CD4-positive, alpha-beta memory T cell (primary cell): ENCODE results near the gene LSM12. TPM values are rescaled to one million over a fixed set of nuclear protein-coding genes. Genes with fewer than 3 reads are reported as not detected.

ENCODE experiments used
- CTCF ChIA-PET: fragments of 350-600 bp; sonication (Branson Sonifier 250); formaldehyde crosslinking; loops from one replicate; lab custom pipeline; 2021; ENCODE audit warnings: inconsistent platforms; ENCODE audit not compliant: partially characterized antibody; lab: Charles Lee
- POLR2A ChIA-PET: fragments of 350-600 bp; sonication (Branson Sonifier 250); formaldehyde crosslinking; loops from one replicate; lab custom pipeline; 2021; ENCODE audit not compliant: partially characterized antibody; lab: Charles Lee
- DNase-seq, 5 donors: peaks; one replicate each; pipeline versions ENCODE4 v3.0.0 to v3.0.0-alpha.2; 2020 to 2022; ENCODE audit warnings: mixed read lengths in 1 of 5
- H3K27ac ChIP-seq: one replicate; pipeline ENCODE4 v1.7.0; 2013; ENCODE audit warnings: low read depth, low read length
- H3K27me3 ChIP-seq: 2 replicates; pipeline ENCODE4 v1.7.0; 2013; ENCODE audit warnings: mild to moderate bottlenecking, low read length, moderate library complexity; ENCODE audit not compliant: insufficient read depth
- H3K36me3 ChIP-seq: 2 replicates; pipeline ENCODE4 v1.7.0; 2013; ENCODE audit warnings: mild to moderate bottlenecking, low read length, moderate library complexity; ENCODE audit not compliant: insufficient read depth
- H3K4me1 ChIP-seq: 2 replicates; pipeline ENCODE4 v1.7.0; 2013; ENCODE audit warnings: mild to moderate bottlenecking, low read length, moderate library complexity; ENCODE audit not compliant: insufficient read depth
- H3K4me3 ChIP-seq, 2 donors: one replicate each; pipeline ENCODE4 v1.7.0; 2013; ENCODE audit warnings: low read length in 2 of 2, mild to moderate bottlenecking in 1 of 2
- H3K9me3 ChIP-seq, 2 donors: one replicate each; pipeline ENCODE4 v1.7.0; 2013; ENCODE audit warnings: low read length in 2 of 2, control low read depth in 1 of 2; ENCODE audit not compliant: control insufficient read depth in 1 of 2
- H3K27ac Mint-ChIP-seq, 7 donors: one replicate each; pipeline ENCODE4 v1.8.0; 2020 to 2021; ENCODE audit warnings: mixed read lengths in 7 of 7, mild to moderate bottlenecking in 6 of 7, inconsistent platforms in 3 of 7, moderate library complexity in 3 of 7
- H3K27me3 Mint-ChIP-seq, 2 donors: one replicate each; pipeline ENCODE4 v1.8.0; 2020 to 2021; ENCODE audit warnings: mixed read lengths in 2 of 2
- H3K36me3 Mint-ChIP-seq, 2 donors: one replicate each; pipeline ENCODE4 v1.8.0; 2020 to 2021; ENCODE audit warnings: mixed read lengths in 2 of 2, inconsistent platforms in 1 of 2, mild to moderate bottlenecking in 1 of 2
- H3K4me1 Mint-ChIP-seq, 4 donors: one replicate each; pipeline ENCODE4 v1.8.0; 2020 to 2021; ENCODE audit warnings: mixed read lengths in 4 of 4, mild to moderate bottlenecking in 1 of 4
- H3K4me3 Mint-ChIP-seq, 8 donors: one replicate each; pipeline ENCODE4 v1.8.0; 2020 to 2021; ENCODE audit warnings: mixed read lengths in 8 of 8, mild to moderate bottlenecking in 7 of 8, moderate library complexity in 6 of 8, inconsistent platforms in 3 of 8
- H3K9me3 Mint-ChIP-seq, 8 donors: one replicate each; pipeline ENCODE4 v1.8.0; 2020 to 2021; ENCODE audit warnings: mixed read lengths in 8 of 8, mild to moderate bottlenecking in 5 of 8, inconsistent platforms in 3 of 8, moderate library complexity in 1 of 8
- intact Hi-C: fragments of 100-400 bp; cut with micrococcal nuclease; formaldehyde crosslinking; loops from one replicate; pipeline ENCODE4 v1.15.1; 2023
- polyA plus RNA-seq, 2 donors: library from polyadenylated mRNA; unstranded; fragments of 300-500 nt; fragmentation: Illumina TruSeq; gene quantifications; one replicate each; pipeline ENCODE4 v1.2.3, GENCODE V29; 2021
- total RNA-seq, 2 experiments: library from RNA; stranded (reverse); gene quantifications; one replicate each; pipeline ENCODE4 v1.2.3, GENCODE V29; 2021

LSM12 gene
- total and polyA plus RNA-seq, 4 experiments from 2014 or later, result 35.3 to 74.0 (median 46.5) TPM

DNA sequence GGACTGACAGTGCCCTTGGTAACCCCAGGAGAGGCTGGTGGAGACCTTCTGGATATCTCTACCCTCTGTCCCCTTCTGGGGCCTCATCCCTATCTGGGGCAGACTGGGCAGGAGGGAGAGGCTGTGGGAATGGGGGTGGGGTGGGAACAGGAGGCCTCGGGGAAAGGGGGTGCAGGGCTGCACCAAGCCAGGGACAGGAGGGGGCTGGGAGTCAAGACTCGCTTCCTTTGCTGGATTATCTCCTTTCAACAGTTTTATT is 28.8 kb upstream of the LSM12 start:
- CTCF ChIA-PET, result interaction anchor here (0.6 kb wide), 1 partner anchor 32 kb away, joined by 3 read pairs; no protein-coding TSS in a partner anchor
- Mint-ChIP-seq H3K27me3 (no peaks in the 10 kb centered on the region), H3K27ac (no peak overlapping the region), H3K4me1 (peaks cover 0 to 16% (median 3%) of the 10 kb centered on the region in 4 donors), H3K9me3 (peaks cover 0 to 2% (median 0%) of the 10 kb centered on the region in 8 donors), H3K4me3 (no peak overlapping the region), H3K36me3 (peaks cover 5 to 18% of the 10 kb centered on the region in 2 donors)
- DNase-seq, result peak in 1 of 5 donors; percentile 13
- Histone ChIP-seq H3K27ac (no peak overlapping the region), H3K9me3 (no peaks in the 10 kb centered on the region), H3K36me3 (no peaks in the 10 kb centered on the region), H3K4me3 (no peak overlapping the region), H3K27me3 (no peaks in the 10 kb centered on the region), H3K4me1 (peaks cover 7% of the 10 kb centered on the region)
- POLR2A ChIA-PET, result no interaction called here
- intact Hi-C loops, result no loop called here

GRCh38 chr17:44094701-44095387 is 28.4 kb upstream of the LSM12 start:
- Mint-ChIP-seq H3K27me3 (no peaks in the 10 kb centered on the region), H3K27ac (no peak overlapping the region), H3K4me1 (peaks cover 0 to 13% (median 3%) of the 10 kb centered on the region in 4 donors), H3K9me3 (peaks cover 0 to 2% (median 0%) of the 10 kb centered on the region in 8 donors), H3K36me3 (peaks cover 5 to 18% of the 10 kb centered on the region in 2 donors), H3K4me3 (no peak overlapping the region)
- H3K27ac ChIP-seq, result no peak overlapping the region
- H3K4me1 ChIP-seq, result peaks cover 7% of the 10 kb centered on the region
- H3K27me3 ChIP-seq, result no peaks in the 10 kb centered on the region
- no peak overlapping the region for H3K4me3 ChIP-seq
- H3K36me3 ChIP-seq, result no peaks in the 10 kb centered on the region
- CTCF ChIA-PET, result interaction anchor here (0.6 kb wide), 1 partner anchor 33 kb away, joined by 3 read pairs; no protein-coding TSS in a partner anchor
- no peak for DNase-seq
- H3K9me3 ChIP-seq, result no peaks in the 10 kb centered on the region
- intact Hi-C loops, result no loop called here
- POLR2A ChIA-PET, result no interaction called here

DNA sequence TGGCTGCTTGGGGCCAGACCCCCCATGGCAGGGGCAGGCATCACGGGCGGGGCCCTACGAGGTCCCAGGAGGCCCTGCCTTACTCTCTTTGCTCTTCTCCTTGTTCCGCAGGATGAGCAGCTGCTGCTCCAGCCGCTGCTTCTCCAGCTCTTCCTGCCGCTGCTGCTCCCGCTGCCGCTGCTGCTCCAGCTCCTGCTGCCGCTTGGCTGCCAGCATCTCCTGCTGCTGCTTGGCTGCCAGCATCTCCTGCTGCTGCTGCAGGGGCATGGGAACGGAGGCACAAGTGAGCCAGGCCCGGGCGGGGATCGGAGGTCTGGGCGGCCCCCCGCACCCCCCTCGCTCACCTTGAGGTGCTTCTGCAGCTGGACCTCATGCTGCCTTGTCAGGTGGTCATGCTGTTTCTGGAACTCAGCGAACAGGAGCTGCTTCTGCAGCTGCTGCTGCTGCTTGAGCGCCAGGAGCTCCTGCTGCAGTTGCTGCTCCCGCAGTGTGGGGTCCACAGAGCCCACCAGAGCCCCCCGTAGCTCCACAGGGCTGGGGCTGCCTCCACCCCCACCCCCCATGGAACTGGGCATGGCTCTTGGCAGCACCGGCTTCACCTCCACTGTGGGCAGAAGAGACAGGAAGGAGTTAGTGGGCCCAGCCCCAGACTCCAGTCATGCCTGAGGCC is 26.9 kb upstream of the LSM12 start:
- H3K9me3 ChIP-seq, result no peaks in the 10 kb centered on the region
- no peaks in the 10 kb centered on the region for H3K27me3 ChIP-seq
- Mint-ChIP-seq H3K27ac (peak overlapping the region in 1 of 7 donors; percentile 73), H3K4me3 (no peak overlapping the region), H3K9me3 (peaks cover 0 to 2% (median 0%) of the 10 kb centered on the region in 8 donors), H3K4me1 (peaks cover 0 to 9% (median 5%) of the 10 kb centered on the region in 4 donors), H3K36me3 (peaks cover 8 to 25% of the 10 kb centered on the region in 2 donors), H3K27me3 (no peaks in the 10 kb centered on the region)
- peak in 1 of 5 donors; percentile 16 for DNase-seq
- H3K27ac ChIP-seq, result no peak overlapping the region
- intact Hi-C loops, result no loop called here
- ChIA-PET CTCF (no interaction called here), POLR2A (interaction anchor here (0.5 kb wide), 1 partner anchor 498 kb away, joined by 7 read pairs; no protein-coding TSS in a partner anchor)
- no peak overlapping the region for H3K4me3 ChIP-seq
- H3K36me3 ChIP-seq, result no peaks in the 10 kb centered on the region
- H3K4me1 ChIP-seq, result peaks cover 7% of the 10 kb centered on the region

DNA sequence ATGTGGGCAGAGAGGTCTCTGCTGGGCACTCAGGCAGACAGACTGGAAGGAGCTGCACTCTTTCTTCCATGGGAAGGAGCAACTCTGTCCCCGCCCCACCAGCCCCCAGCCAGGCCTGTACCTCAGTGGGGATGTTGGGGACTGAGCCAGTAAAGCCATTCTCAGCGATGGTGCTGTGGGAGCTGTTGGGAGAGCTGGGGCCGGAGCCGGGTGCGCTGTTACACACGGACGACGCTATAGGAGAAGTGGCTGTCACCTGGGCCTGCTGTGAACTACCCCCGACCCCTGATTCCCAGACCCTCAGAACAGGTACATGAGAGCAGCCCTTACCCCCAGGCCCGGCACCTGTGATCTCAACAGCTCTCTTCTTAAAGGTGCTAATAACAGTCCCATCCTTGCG is 25.6 kb upstream of the LSM12 start:
- intact Hi-C loops, result no loop called here
- ChIA-PET CTCF (no interaction called here), POLR2A (no interaction called here)
- no peak overlapping the region for H3K27ac Mint-ChIP-seq
- Histone ChIP-seq H3K36me3 (no peaks in the 10 kb centered on the region), H3K27ac (no peak overlapping the region), H3K27me3 (no peaks in the 10 kb centered on the region), H3K4me1 (peaks cover 7% of the 10 kb centered on the region), H3K4me3 (no peak overlapping the region), H3K9me3 (no peaks in the 10 kb centered on the region)
- H3K4me3 Mint-ChIP-seq, result no peak overlapping the region
- no peaks in the 10 kb centered on the region for H3K27me3 Mint-ChIP-seq
- H3K9me3 Mint-ChIP-seq, result peaks cover 0 to 2% (median 0%) of the 10 kb centered on the region in 8 donors
- H3K4me1 Mint-ChIP-seq, result peaks cover 0 to 11% (median 4%) of the 10 kb centered on the region in 4 donors
- no peak for DNase-seq
- peaks cover 8 to 32% of the 10 kb centered on the region in 2 donors for H3K36me3 Mint-ChIP-seq

DNA sequence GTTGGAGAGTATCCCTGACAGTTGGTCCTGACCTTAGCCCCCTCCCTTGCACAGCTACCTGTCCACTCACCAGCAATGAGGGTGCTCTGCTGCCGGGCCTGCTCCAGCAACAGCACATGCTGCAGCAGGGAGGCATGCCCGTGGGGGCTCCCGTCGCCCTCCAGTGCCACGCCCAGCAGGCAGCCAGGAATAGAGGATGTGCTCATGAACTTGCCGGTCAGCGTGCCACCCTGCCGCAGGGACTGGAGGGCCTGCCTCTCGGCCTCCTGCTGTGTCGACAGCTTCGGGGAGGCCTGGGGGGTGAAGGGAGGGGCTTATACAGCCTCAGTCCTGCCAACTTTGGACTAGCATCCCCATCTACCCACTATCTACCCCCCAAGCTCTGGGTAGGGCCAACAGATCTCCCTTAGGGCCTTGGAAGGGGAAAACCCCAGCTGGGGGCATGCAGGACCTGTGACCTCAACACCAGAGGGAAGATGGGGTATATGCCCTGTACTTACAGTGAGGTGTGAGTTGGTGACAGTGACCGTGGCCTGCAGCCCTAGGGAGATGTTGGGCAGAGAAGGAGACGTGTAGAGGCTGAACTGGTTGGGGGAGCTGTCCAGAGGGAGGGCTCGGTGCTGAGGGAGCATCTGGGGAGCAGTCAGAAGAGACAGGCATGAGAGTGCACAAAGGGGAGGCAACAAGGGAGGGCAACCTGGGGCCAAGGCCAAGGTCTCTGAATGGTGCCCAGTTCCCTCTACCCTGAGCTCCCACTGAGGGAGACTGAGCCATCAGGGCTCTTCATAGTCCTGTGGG is 24.9 kb upstream of the LSM12 start:
- ChIA-PET POLR2A (no interaction called here), CTCF (no interaction called here)
- Mint-ChIP-seq H3K4me3 (no peak overlapping the region), H3K4me1 (peaks cover 0 to 14% (median 5%) of the 10 kb centered on the region in 4 donors), H3K9me3 (peaks cover 0 to 2% (median 0%) of the 10 kb centered on the region in 8 donors), H3K27me3 (no peaks in the 10 kb centered on the region), H3K27ac (no peak overlapping the region), H3K36me3 (peaks cover 8 to 34% of the 10 kb centered on the region in 2 donors)
- Histone ChIP-seq H3K4me1 (peaks cover 7% of the 10 kb centered on the region), H3K9me3 (no peaks in the 10 kb centered on the region), H3K27ac (no peak overlapping the region), H3K4me3 (no peak overlapping the region), H3K36me3 (no peaks in the 10 kb centered on the region), H3K27me3 (no peaks in the 10 kb centered on the region)
- intact Hi-C loops, result no loop called here
- peak in 1 of 5 donors; percentile 20 for DNase-seq

DNA sequence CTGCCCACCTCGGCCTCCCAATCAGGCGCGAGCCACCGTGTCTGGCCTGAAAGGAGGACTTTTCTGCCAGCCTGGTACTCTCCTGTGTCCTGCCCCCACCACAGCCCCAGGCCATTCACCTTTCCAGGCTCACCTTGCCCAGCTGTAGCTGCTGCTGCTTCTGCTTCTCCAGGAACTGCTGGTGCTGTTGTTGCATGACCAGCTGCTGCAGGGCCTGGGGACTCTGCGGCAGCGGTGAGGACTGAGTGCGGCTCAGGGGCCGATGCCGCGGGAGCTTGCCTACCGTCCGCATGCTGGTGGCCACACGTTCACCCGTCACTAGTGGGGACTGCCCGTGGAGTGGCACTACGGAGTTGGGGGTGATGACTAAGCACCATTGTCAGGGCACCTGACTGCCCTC is 21.8 kb upstream of the LSM12 start:
- H3K9me3 Mint-ChIP-seq, result peaks cover 0 to 3% (median 0%) of the 10 kb centered on the region in 8 donors
- Histone ChIP-seq H3K4me3 (no peak overlapping the region), H3K9me3 (no peaks in the 10 kb centered on the region), H3K27ac (no peak overlapping the region), H3K27me3 (no peaks in the 10 kb centered on the region), H3K36me3 (peaks cover 5% of the 10 kb centered on the region), H3K4me1 (no peaks in the 10 kb centered on the region)
- DNase-seq, result no peak
- POLR2A ChIA-PET, result interaction anchor here (1.0 kb wide), 1 partner anchor 35 kb away, joined by 3 read pairs; the partner anchor contains the start of gene HDAC5
- intact Hi-C loops, result no loop called here
- H3K27me3 Mint-ChIP-seq, result no peaks in the 10 kb centered on the region
- H3K36me3 Mint-ChIP-seq, result peaks cover 11 to 42% of the 10 kb centered on the region in 2 donors
- peaks cover 0 to 12% (median 4%) of the 10 kb centered on the region in 4 donors for H3K4me1 Mint-ChIP-seq
- no peak overlapping the region for H3K4me3 Mint-ChIP-seq
- peak overlapping the region in 1 of 7 donors; percentile 54 for H3K27ac Mint-ChIP-seq
- CTCF ChIA-PET, result no interaction called here

DNA sequence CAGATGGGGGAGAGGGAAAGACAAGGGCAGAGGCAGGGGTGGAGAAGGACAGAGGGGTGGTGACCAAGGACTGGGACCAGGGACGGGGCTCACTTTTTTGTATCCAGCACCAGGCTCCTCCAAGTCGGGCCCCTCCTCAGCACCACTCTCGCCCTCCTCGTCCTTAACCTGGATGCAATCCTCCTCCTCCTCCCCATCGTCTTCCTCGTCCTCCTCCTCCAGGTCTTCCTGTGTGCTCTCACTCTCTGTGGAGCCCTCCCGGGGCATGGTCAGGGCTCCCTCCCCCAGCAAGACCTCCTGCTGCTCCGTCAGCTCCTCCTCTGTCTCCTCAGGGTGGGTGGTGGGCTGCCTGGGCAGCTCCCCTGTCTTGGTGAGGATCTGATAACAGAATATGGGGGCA is 20.8 kb upstream of the LSM12 start:
- H3K36me3 Mint-ChIP-seq, result peaks cover 16 to 47% of the 10 kb centered on the region in 2 donors
- no peaks in the 10 kb centered on the region for H3K27me3 Mint-ChIP-seq
- peak overlapping the region in 3 of 7 donors; percentile 30 to 86 (median 52) for H3K27ac Mint-ChIP-seq
- ChIA-PET CTCF (no interaction called here), POLR2A (interaction anchor here (1.0 kb wide), 1 partner anchor 36 kb away, joined by 3 read pairs; the partner anchor contains the start of gene HDAC5)
- Histone ChIP-seq H3K36me3 (peaks cover 5% of the 10 kb centered on the region), H3K9me3 (no peaks in the 10 kb centered on the region), H3K4me1 (no peaks in the 10 kb centered on the region), H3K4me3 (no peak overlapping the region), H3K27ac (no peak overlapping the region), H3K27me3 (no peaks in the 10 kb centered on the region)
- peaks cover 0 to 3% (median 0%) of the 10 kb centered on the region in 8 donors for H3K9me3 Mint-ChIP-seq
- H3K4me1 Mint-ChIP-seq, result peaks cover 0 to 12% (median 4%) of the 10 kb centered on the region in 4 donors
- no peak for DNase-seq
- intact Hi-C loops, result no loop called here
- H3K4me3 Mint-ChIP-seq, result no peak overlapping the region
